Panc1 (cell line): ENCODE results near the gene PCBD1. TPM values are rescaled to one million over a fixed set of nuclear protein-coding genes. Genes with fewer than 3 reads are reported as not detected.

ENCODE experiments used
- ATAC-seq: fragments of 200-7000 bp; cut with Tn5 transposase; 2 replicates; pipeline ENCODE4 v1.9.1; 2020; ENCODE audit warnings: mild to moderate bottlenecking, moderate library complexity
- BruUV-seq: library from RNA; stranded (reverse); fragments of 400-500 nt; replicated peaks from 2 replicates; lab custom pipeline; 2021; lab: Mats Ljungman, UMichigan
- CTCF ChIA-PET: fragments of 300-600 bp; sonication (Branson Sonifier 250); formaldehyde crosslinking; loops from one replicate; lab custom pipeline; 2022; ENCODE audit warnings: antibody characterized with exemption; lab: Charles Lee
- POLR2A ChIA-PET: fragments of 300-600 bp; sonication (Branson Sonifier 250); formaldehyde crosslinking; loops from one replicate; lab custom pipeline; 2022; ENCODE audit warnings: antibody characterized with exemption; lab: Charles Lee
- DNase-seq: peaks from one replicate; pipeline ENCODE4 v3.0.0-alpha.2; 2010; ENCODE audit warnings: low read depth, low spot score
- H3K27ac ChIP-seq: 2 replicates; pipeline ENCODE4 v1.5.1; 2011; ENCODE audit warnings: mild to moderate bottlenecking, low read length, inconsistent platforms
- H3K27me3 ChIP-seq: fragments of 200-500 bp; sonication (Bioruptor generic); 2 replicates; pipeline ENCODE4 v1.6.0; 2014; ENCODE audit warnings: low read length, inconsistent platforms; ENCODE audit not compliant: control insufficient read depth, insufficient read depth
- H3K36me3 ChIP-seq: fragments of 200-500 bp; sonication (Bioruptor generic); 2 replicates; pipeline ENCODE4 v1.5.1; 2014; ENCODE audit warnings: inconsistent platforms, mild to moderate bottlenecking, low read length, moderate library complexity; ENCODE audit not compliant: control insufficient read depth, insufficient read depth
- H3K4me1 ChIP-seq: 2 replicates; pipeline ENCODE4 v1.5.1; 2011; ENCODE audit warnings: inconsistent platforms, mild to moderate bottlenecking, low read length, moderate library complexity; ENCODE audit not compliant: control insufficient read depth, insufficient read depth
- H3K4me3 ChIP-seq, 2 experiments: 2 replicates each; pipeline ENCODE4 v1.5.1; 2011 to 2012; ENCODE audit warnings: low read depth in 2 of 2, low read length in 2 of 2, mild to moderate bottlenecking in 2 of 2, inconsistent platforms in 1 of 2, moderate library complexity in 1 of 2
- H3K9me3 ChIP-seq: fragments of 200-500 bp; sonication (Bioruptor generic); 2 replicates; pipeline ENCODE4 v1.5.1; 2014; ENCODE audit warnings: low read depth, mild to moderate bottlenecking, inconsistent platforms, low read length, moderate library complexity; ENCODE audit not compliant: control insufficient read depth, insufficient read depth
- POLR2AphosphoS5 ChIP-seq: IDR thresholded peaks from 2 replicates; pipeline ENCODE4 v1.6.1; 2012; ENCODE audit warnings: mild to moderate bottlenecking, low read depth, low read length, moderate library complexity
- SIN3A ChIP-seq: IDR thresholded peaks from 2 replicates; pipeline ENCODE4 v1.6.1; 2012; ENCODE audit warnings: low read depth, mild to moderate bottlenecking, low read length, moderate library complexity, borderline replicate concordance; ENCODE audit not compliant: insufficient read depth
- TCF7L2 ChIP-seq: IDR thresholded peaks from 2 replicates; pipeline ENCODE4 v1.6.1; 2011; ENCODE audit warnings: mild to moderate bottlenecking, low read depth, low read length, inconsistent platforms
- in situ Hi-C: cut with HindIII; loops from 2 replicates; pipeline ENCODE4 v1.10.0; 2016; ENCODE audit warnings: low sequenced_read_pairs, low pct_unique_long_range_greater_than_20kb
- intact Hi-C: fragments of 100-400 bp; cut with micrococcal nuclease; formaldehyde crosslinking; loops from one replicate; pipeline ENCODE4 v1.10.0; 2022; ENCODE audit not compliant: unreplicated experiment
- total RNA-seq: library from RNA; stranded (reverse); gene quantifications from one replicate; pipeline ENCODE4 v1.2.1, GENCODE V29; 2021; ENCODE audit not compliant: unreplicated experiment
- TF ChIP-seq, protein P1 (sequence below): fragments of 450-650 bp; IDR thresholded peaks from 2 replicates; pipeline ENCODE4 v1.5.1; 2017; ENCODE audit warnings: mild to moderate bottlenecking
- TF ChIP-seq, protein P2 (sequence below), 2 experiments: IDR thresholded peaks; 2 replicates each; pipeline ENCODE4 v1.6.1; 2011 to 2012; ENCODE audit warnings: low read depth in 2 of 2, control low read depth in 1 of 2, low read length in 1 of 2, mild to moderate bottlenecking in 1 of 2, moderate library complexity in 1 of 2; ENCODE audit not compliant: insufficient read depth in 1 of 2

Gene PCBD1
- total RNA-seq, 1 experiment from 2014 or later: 122 TPM

DNA sequence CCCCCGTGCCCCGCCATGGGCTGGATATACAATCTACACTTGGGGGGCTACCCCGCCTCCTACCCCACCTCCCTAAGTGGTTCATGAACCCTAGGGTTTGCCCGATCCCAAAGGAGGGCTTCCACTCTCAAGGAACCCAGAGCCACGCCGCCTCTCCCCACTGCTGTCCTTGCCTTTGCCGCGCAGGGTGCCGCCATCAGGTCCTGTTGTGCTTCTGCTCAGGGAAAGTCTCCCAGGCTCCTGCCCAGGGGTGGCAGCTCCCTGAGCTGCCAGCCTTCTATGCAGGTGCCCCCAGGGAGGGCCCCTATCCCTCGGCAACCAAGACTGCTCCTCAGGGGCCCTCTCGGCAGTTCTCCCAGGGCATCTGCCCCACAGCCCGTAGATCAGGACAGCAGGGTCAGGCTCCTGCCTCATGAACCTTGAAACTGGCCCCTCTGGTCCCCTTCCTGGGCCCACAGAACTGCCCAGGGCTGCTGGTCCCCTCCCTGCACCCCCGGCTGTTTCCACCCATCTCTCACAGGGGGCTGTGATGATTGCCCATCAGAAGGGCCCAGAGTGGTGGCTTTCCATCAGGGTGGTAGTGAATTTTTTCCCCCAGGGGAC is 13.0 kb upstream of the PCBD1 start:
- Histone ChIP-seq H3K4me3 (no peak overlapping the region), H3K27me3 (peaks cover 5% of the 10 kb centered on the region; the same call in 1 of the 2 replicates), H3K27ac (no peak overlapping the region), H3K36me3 (no peaks in the 10 kb centered on the region), H3K4me1 (no peaks in the 10 kb centered on the region), H3K9me3 (no peaks in the 10 kb centered on the region)
- no TSS peak for BruUV-seq
- TF ChIP-seq SIN3A (no peak), POLR2AphosphoS5 (no peak), TCF7L2 (no peak)
- TF ChIP-seq, protein P1, sequence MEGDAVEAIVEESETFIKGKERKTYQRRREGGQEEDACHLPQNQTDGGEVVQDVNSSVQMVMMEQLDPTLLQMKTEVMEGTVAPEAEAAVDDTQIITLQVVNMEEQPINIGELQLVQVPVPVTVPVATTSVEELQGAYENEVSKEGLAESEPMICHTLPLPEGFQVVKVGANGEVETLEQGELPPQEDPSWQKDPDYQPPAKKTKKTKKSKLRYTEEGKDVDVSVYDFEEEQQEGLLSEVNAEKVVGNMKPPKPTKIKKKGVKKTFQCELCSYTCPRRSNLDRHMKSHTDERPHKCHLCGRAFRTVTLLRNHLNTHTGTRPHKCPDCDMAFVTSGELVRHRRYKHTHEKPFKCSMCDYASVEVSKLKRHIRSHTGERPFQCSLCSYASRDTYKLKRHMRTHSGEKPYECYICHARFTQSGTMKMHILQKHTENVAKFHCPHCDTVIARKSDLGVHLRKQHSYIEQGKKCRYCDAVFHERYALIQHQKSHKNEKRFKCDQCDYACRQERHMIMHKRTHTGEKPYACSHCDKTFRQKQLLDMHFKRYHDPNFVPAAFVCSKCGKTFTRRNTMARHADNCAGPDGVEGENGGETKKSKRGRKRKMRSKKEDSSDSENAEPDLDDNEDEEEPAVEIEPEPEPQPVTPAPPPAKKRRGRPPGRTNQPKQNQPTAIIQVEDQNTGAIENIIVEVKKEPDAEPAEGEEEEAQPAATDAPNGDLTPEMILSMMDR: no peak
- TF ChIP-seq, protein P2, sequence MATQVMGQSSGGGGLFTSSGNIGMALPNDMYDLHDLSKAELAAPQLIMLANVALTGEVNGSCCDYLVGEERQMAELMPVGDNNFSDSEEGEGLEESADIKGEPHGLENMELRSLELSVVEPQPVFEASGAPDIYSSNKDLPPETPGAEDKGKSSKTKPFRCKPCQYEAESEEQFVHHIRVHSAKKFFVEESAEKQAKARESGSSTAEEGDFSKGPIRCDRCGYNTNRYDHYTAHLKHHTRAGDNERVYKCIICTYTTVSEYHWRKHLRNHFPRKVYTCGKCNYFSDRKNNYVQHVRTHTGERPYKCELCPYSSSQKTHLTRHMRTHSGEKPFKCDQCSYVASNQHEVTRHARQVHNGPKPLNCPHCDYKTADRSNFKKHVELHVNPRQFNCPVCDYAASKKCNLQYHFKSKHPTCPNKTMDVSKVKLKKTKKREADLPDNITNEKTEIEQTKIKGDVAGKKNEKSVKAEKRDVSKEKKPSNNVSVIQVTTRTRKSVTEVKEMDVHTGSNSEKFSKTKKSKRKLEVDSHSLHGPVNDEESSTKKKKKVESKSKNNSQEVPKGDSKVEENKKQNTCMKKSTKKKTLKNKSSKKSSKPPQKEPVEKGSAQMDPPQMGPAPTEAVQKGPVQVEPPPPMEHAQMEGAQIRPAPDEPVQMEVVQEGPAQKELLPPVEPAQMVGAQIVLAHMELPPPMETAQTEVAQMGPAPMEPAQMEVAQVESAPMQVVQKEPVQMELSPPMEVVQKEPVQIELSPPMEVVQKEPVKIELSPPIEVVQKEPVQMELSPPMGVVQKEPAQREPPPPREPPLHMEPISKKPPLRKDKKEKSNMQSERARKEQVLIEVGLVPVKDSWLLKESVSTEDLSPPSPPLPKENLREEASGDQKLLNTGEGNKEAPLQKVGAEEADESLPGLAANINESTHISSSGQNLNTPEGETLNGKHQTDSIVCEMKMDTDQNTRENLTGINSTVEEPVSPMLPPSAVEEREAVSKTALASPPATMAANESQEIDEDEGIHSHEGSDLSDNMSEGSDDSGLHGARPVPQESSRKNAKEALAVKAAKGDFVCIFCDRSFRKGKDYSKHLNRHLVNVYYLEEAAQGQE (IDR thresholded peaks at IDR 0.05; ENCODE audit: insufficient read depth in 1 of 2, low read depth in 2 of 2, low read length in 1 of 2): no peak
- DNase-seq (no peak), ATAC-seq (no peak)
- ChIA-PET CTCF (interaction anchor here (0.6 kb wide), 1 partner anchor 14 kb away, joined by 3 read pairs; no protein-coding TSS in a partner anchor), POLR2A (no interaction called here)
- in situ Hi-C loops (no loop called here), intact Hi-C loops (loop anchor here (5.0 kb wide), 1 partner anchor 366 kb away; no protein-coding TSS in a partner anchor)

DNA sequence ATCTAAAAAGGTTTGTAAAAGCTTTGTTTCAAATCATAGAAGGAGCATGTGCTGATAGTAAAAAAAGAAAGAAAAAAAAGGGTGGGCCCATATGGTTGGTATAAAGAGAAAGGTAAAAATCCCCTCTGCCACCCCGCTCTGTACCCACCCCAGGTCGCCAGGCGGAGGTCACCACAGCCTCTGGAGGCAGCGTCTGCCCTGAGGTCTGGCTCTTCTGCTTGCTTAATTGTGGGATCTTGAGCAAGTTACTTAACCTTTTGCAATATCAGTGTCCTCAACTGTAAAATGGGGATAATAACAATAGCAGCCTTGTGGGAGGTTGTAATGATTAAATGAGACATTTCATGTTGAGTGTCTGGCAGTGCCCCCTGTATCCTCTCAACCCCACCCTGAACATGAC is 10.7 kb upstream of the PCBD1 start:
- Histone ChIP-seq H3K9me3 (no peaks in the 10 kb centered on the region), H3K27ac (no peak overlapping the region), H3K4me3 (no peak overlapping the region), H3K36me3 (no peaks in the 10 kb centered on the region), H3K4me1 (no peaks in the 10 kb centered on the region), H3K27me3 (peaks cover 5% of the 10 kb centered on the region; the same call in 1 of the 2 replicates)
- no peak for TF ChIP-seq TCF7L2
- no peak for TF ChIP-seq SIN3A
- TF ChIP-seq, protein P2 (IDR thresholded peaks at IDR 0.05; ENCODE audit: insufficient read depth in 1 of 2, low read depth in 2 of 2, low read length in 1 of 2): no peak
- TF ChIP-seq, protein P1: no peak
- no peak for TF ChIP-seq POLR2AphosphoS5
- BruUV-seq: no TSS peak
- intact Hi-C loops: no loop called here
- in situ Hi-C loops: no loop called here
- ChIA-PET POLR2A (no interaction called here), CTCF (no interaction called here)
- DNase-seq (no peak), ATAC-seq (no peak)
